ENCODE measurements around the gene FCF1. TPM values are rescaled to one million over a fixed set of nuclear protein-coding genes. Genes with fewer than 3 reads are reported as not detected.

The FCF1 gene
- total and polyA plus RNA-seq, 9 of the 15 experiments (the other 6 are each of a cell fraction or from before 2014, with no cell fraction given): 6.8 to 91.9 (median 40.0) TPM

DNA sequence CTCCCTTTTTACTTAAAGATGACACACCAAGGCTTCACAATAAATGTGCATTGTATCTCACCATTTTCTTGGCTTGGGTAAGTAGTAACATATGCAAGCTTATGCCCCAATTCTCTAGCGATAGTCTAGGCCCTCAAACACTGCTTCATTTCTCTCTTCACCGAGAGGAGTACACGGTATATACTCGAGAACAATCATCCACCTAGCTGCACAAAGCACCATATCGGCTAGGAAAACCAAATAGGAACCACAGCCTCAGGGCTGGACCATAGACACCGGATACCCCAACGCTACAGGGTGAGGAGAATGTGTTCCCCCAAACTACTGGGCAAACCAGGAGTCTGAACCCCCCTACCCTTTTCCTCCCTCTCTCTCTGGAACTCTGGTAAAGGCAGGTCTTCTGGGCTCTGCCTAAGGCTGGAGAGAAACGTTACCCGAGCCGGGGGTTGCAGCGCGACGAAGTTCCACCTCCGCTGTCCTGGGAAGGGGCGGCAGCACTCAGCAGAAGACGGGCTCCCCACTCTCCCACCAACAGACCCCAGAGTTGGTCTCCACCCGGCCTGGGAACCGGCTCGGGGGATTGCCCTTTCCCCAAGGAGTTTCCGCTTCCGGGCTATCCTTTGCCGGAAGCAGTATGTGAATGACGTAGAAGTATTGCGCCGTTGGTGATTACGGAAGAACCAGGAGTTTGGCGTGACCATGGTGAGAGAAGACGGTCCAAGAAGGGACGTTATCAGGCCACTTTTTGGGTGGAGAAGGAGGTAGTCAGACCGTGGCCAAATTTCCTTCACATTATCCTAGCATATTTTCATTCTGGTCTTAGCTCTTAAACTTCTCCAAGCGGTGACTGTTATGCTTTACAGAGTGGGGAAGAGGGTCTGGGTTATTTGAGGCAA, at the start of gene FCF1, which contains the start of gene AREL1 (continued):
- TF ChIP-seq ZBTB40 (IDR thresholded peaks at IDR 0.05): peak; percentile 98
- TF ChIP-seq ZBTB40 (CRISPR knock-in tag; IDR thresholded peaks at IDR 0.05): no peak
- TF ChIP-seq TAF9B (IDR thresholded peaks at IDR 0.05; ENCODE audit: partially characterized antibody): peak; percentile 64
- TF ChIP-seq, protein P1, sequence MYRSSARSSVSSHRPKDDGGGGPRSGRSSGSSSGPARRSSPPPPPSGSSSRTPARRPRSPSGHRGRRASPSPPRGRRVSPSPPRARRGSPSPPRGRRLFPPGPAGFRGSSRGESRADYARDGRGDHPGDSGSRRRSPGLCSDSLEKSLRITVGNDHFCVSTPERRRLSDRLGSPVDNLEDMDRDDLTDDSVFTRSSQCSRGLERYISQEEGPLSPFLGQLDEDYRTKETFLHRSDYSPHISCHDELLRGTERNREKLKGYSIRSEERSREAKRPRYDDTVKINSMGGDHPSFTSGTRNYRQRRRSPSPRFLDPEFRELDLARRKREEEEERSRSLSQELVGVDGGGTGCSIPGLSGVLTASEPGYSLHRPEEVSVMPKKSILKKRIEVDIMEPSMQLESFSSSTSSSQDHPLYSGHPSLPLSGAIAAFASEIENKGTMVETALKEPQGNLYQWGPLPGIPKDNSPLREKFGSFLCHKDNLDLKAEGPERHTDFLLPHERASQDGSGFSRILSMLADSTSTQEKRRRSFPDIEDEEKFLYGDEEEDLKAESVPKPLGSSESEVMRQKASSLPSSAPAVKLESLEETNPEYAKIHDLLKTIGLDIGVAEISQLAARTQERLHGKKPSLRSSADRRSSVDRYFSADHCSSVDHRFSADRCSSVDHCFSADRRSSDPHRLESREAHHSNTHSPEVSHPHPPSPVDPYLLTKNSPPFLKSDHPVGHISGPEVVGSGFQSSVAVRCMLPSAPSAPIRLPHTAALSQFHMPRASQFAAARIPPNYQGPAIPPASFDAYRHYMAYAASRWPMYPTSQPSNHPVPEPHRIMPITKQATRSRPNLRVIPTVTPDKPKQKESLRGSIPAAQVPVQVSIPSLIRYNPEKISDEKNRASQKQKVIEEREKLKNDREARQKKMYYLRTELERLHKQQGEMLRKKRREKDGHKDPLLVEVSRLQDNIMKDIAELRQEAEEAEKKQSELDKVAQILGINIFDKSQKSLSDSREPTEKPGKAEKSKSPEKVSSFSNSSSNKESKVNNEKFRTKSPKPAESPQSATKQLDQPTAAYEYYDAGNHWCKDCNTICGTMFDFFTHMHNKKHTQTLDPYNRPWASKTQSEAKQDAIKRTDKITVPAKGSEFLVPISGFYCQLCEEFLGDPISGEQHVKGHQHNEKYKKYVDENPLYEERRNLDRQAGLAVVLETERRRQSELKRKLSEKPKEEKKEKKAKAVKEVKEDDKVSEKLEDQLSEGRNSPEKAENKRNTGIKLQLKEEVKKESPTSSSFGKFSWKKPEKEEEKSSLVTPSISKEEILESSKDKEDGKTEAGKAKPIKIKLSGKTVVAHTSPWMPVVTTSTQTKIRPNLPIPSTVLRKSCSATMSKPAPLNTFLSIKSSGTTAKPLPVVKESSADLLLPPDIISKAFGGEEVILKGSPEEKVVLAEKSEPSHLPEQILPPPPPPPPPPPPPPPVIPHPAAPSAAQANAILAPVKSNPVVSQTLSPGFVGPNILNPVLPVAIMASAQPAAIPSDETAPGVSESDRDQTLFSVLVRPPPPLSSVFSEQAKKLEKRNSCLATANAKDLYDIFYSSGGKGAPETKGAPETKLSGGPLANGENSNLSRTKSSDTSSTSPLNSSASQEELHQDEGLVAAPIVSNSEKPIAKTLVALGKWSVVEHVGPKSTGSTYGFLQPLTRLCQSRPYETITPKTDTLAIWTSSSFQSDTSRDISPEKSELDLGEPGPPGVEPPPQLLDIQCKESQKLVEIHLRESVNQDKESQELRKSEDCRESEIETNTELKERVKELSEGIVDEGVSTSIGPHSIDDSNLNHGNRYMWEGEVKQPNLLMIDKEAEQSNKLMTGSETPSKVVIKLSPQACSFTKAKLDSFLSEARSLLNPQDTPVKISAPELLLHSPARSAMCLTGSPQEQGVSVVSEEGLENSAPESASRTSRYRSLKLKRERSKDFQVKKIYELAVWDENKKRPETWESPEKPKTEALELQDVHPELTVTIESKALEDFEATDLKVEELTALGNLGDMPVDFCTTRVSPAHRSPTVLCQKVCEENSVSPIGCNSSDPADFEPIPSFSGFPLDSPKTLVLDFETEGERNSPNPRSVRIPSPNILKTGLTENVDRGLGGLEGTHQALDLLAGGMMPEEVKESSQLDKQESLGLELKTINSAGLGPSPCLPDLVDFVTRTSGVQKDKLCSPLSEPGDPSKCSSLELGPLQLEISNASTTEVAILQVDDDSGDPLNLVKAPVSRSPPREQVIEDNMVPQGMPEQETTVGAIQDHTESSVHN (IDR thresholded peaks at IDR 0.05; ENCODE audit: borderline replicate concordance in 1 of 2, low read depth in 1 of 2): no peak
- no peak for TF ChIP-seq ZNF561 (CRISPR knock-in tag; conservative IDR thresholded peaks at IDR 0.05)
- TF ChIP-seq ZNF175 (CRISPR knock-in tag; IDR thresholded peaks at IDR 0.05; ENCODE audit: low read depth): no peak
- TF ChIP-seq HNRNPUL1 (IDR thresholded peaks at IDR 0.05; ENCODE audit: low read length): no peak
- TF ChIP-seq JUND (IDR thresholded peaks at IDR 0.05; ENCODE audit: borderline replicate concordance, low read depth, low read length): peak; percentile 35; the same call in 1 of the 2 replicates
- TF ChIP-seq JUND (tag; IDR thresholded peaks at IDR 0.05; ENCODE audit: borderline replicate concordance, low read depth, low read length): no peak; the same call in 2 of the 3 replicates
